GM18498 (cell line): ENCODE measurements around the gene RBM33.
A peak's percentile ranks its signal among the peaks of the same experiment; 100 is the strongest.

Experiments used
- ATAC-seq: cut with Tn5 transposase; IDR thresholded peaks from one replicate; pipeline ENCODE4 v1.9.1; 2021; ENCODE audit warnings: mild to moderate bottlenecking, moderate library complexity; ENCODE audit not compliant: unreplicated experiment

Gene RBM33

DNA sequence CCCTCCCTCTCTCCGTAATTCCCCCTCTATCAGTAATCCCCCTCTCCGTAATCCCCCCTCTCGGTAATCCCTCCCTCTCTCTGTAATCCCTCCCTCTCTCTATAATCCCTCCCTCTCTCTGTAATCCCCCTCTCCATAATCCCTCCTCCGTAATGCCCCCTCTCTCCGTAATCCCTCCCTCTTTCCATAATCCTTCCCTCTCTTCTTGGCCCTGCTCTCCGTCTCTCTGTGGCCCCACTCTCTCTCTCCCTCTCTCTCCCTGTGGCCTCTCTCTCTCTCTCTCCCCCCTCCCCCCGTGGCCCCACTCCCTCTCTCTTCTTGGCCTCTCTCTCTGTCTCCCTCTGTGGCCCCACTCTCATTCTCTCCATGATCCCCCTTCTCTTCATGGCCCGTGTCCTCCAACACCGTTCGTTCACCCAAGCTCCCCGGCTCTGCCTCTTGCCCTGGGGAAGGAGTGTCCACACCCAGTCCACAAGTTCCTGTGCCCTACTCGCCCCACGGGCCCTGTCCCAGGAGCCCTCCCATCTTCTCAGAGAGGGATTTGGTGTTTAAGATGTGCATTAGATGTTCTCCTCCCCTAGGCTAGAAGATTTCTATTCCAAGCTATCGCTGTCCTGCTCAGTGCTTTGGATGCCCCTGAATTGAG is 148.0 kb downstream of the RBM33 start:
- no peak for ATAC-seq

- ATAC-seq = no peak
Measured at GRCh38 chr7:155792999-155793560, 148.6 kb downstream of the RBM33 start.

- no peak for ATAC-seq
Measured at GRCh38 chr7:155793720-155794119, 149.3 kb downstream of the RBM33 start.

- no peak for ATAC-seq
Measured at GRCh38 chr7:155794196-155794595, 149.7 kb downstream of the RBM33 start.

- no peak for ATAC-seq
Measured at GRCh38 chr7:155795401-155795800, 150.9 kb downstream of the RBM33 start.

DNA sequence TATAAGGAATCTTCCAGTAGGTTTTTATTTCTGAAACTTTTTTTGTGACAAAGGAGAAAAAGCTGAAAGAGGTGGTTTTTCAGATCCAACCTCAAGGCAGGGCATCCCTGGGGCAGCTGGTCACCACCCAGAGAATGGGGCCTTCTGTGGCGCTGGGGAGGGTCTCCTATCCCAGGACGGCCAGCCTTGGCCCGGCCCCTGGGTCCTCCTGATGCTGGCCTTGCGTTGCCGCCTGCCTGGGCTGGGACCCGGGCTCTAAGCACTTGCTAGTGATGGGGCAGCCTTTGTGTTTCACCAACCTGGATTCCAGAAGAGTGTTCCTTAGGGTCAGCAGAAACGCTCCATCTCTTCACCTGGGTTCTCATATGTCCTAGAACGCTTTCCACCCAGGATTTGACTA is 151.5 kb downstream of the RBM33 start:
- ATAC-seq = no peak

DNA sequence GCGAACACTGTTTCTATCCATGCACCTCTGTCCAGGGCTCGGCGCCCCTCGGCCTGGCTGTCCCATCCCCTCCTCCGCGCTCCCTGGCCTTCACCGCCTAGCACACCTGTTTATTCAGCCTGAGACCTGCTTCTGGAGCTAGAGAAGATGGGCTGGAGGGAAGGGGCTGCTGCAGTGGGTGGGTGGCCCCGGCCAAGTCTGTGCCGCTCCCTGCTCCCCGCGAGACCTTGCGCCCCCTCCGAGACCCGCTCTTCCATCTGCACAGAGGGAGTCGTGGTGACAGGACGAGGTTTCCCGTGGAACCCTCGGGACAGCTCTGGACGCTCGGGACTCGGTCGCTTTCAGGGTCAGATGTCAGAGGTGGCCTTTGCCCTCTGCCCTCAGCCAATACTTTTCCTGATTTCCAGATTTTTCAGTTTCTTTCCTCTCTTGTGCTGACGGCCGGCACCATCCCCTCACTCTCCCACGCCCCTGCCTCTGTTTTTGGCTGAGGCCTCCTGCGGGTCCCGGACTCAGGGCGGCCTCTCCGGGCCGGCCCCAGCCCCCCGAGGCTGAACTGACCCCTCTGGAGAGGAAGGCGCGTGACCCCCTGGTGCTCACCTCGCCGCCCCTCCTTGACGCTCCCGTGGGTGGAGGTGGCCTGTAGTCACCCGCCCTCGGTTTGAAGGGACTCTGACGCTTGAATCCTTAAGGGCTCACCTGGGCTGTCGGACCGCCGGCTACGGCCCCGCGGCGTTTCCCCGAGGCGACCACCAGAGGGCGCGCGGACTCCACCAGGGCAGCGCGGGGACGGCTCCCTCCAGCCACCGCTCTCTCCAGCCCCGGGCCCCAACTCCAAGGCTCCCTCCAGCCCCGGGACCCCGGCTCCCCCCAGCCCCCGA is 152.2 kb downstream of the RBM33 start:
- ATAC-seq = peak; percentile 82

DNA sequence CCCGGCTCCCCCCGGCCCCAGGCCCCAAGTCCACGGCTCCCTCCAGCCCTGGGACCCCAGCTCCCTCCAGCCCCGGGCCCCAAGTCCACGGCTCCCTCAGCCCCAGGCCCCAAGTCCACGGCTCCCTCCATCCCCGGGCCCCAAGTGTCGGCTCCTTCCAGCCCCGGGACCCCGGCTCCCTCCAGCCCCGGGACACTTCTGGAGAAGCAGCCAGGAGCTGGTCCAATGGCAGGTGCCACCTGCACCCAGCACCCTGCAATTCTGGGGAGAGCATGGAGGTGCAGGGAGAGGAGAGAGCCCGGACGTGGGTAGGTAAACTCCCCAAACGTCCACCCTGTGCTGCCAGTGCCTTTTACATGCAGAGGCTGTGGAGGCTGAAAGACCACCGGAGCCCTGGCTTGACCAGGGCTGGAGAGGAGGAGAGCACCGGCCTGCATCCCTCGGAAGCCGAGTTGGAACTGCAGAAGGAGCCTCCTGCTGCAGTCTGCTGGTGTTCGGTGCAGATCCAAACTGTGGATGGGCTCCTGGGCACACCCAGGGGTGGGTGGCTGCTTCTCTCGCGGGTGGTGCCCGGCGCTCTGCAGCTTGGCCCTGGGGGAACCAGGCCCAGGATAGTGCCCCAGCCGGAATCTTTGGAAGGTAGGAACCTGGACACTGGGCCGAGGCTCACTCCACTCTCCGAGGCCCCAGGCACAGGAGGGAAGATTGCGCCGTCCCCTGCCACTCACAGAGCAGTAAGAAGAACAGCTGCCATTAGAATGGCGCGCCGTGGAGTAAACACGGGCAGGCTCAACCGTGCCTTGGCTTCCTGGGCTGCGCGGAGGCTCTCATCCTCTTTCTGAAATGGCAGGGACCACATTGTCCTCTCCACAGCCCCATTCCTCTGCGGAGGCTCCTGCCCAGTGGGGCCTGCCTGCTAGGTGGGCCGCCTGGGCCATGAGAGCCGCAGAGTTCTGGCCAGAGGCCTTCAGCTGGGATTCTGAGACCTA is 153.1 kb downstream of the RBM33 start:
- no peak for ATAC-seq

DNA sequence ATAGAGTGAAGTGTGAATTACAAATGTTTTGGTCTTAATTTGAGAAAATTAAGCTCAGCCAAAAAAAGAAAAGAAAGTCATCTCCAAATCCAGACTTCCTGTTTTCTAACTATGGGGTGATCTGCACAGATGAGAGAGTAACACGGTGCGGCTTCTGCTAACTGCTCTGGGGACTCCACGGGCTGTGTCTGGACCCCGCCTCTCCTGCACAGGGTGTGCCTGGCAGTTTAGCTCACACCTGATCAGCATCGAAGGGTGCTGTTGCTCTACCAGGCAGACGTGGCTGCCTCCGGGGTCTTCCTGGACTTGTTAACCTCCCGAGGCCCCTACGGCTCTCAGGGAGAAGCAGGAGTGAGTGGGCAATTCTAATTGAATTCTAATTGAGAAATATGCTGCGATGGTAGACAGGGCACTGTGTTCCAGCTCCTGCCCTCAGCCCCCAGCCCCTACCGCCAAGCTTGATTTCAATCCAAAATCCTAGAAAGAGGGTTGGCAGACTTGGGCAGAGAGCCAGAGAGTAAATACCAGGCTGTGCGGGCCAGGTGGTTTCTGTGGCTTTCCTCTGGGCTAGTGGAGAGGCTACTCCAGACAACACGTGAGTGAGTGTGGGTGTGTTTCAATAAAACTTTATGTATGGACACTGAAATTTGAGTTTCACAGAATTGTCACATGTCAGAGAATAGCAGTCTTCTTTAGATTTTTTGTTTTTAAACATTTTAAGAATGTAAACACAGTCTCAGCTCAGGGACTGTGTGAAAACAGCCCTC is 154.4 kb downstream of the RBM33 start:
- ATAC-seq = no peak

GRCh38 chr7:155799514-155799913 is 155.1 kb downstream of the RBM33 start:
- ATAC-seq = no peak

DNA sequence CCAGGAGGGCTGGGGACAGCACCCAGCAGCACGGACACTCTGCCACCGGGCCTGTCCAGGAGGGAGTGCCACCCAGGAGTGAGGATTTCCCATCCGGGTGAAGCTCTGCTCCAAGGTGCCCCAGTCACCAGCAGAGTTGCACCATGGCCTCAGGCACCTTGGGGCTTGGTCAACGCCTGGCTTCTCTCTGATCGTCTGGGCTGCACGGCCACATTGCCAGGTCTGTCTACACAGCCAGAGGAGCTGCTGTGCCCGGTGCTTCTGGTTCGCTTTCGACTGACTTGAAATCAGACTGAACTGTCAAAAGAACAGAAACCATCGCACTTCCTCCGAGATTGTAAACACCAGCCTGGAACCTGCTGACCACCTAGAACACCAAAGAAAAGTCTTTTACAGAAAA is 155.8 kb downstream of the RBM33 start:
- ATAC-seq = no peak

GRCh38 chr7:155800741-155801267 is 156.3 kb downstream of the RBM33 start:
- no peak for ATAC-seq

DNA sequence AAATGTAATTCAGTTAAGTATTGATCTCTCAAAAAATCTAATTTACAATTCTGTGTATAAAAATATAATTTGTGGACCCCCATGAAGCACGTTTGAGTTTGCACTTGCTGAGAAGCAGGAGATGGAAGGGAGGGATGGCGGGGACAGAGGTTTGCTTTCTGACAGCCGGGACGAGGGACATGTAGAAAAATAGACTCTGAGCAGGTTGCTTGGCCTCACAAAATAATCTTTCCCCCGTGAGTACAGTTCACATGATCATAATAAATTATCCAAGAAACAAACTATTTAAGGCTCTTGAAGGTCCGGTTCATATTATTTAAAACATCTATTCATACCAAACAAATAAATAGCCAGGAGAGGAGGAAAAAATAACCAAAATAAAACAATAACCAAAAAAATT is 157.8 kb downstream of the RBM33 start:
- ATAC-seq = no peak

- no peak for ATAC-seq
Measured at GRCh38 chr7:155802906-155803417, 158.5 kb downstream of the RBM33 start.

GRCh38 chr7:155803418-155804376 is 159.2 kb downstream of the RBM33 start:
- no peak for ATAC-seq

GRCh38 chr7:155804431-155804831 is 160.0 kb downstream of the RBM33 start:
- ATAC-seq = no peak

GRCh38 chr7:155804897-155805825 is 160.7 kb downstream of the RBM33 start:
- peak; percentile 68 for ATAC-seq

- ATAC-seq = peak; percentile 0
Measured at GRCh38 chr7:155805826-155806095, 161.3 kb downstream of the RBM33 start.
